ENCODE measurements around the gene DNMT3L.
"Not testable (repeated sequence)": the region's sequence is repeated elsewhere in the genome, so short reads cannot be mapped to it uniquely, and the experiment has no call there.

Gene DNMT3L

GRCh38 chr21:44275041-44275440, 13.3 kb upstream of the DNMT3L start:
- no peak for DNase-seq

DNA sequence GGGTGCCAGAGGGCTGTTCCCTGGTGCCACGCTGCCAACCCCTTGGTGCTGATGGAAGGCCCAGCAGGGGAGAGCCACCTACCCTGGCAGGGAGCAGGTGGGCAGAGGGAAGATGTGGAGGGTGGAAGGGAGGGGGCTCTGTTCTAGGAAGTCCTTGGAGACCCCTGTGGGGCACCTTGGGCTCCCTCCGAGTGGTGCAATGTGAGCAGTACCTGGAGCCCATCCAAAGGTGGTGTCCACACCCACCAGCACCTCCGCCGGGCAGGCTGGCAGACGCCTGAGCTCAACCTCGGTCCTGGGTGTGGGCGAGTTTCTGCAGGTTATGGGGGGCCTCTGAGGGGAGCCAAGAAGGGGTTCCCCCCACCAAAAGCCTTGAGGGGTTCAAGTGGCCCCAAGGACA, 11.3 kb upstream of the DNMT3L start:
- DNase-seq, result no peak

- DNase-seq, result no peak
Observed at GRCh38 chr21:44272284-44272858, 10.7 kb upstream of the DNMT3L start.

DNA sequence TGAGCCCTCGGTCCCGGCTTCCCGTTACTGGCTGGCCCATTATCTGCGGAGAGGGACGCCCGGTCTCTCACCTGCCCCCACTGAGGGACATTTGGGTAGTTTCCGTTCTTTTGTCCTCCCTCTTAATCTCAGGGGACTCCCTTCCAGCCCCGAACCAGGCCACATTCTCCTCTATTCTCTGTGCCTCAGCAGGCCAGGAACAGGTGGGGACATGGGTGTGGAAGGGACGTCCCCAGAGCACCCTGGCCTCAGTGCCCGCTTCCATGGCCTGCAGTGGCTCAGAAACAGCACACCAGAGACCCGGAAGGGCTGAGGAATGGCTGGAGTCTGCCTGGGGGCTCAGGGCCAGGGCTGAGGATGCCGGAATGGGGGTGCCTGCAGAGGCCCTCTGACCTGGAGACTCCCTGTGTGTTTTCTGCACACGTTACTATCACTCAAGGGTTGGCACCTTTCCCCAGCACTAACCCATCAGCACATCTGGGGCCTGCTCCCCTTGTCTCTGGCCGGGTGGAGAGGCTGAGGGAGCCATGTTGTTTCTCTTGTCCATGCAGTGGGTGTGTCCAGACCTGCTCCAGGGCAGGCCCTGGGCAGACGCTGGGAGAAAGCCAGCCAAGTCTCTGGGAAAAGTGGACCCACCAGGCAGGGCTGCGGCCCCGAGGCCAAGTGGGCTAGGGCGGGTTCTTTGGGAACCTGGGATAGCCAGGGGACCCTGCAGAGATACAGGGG, 10.0 kb upstream of the DNMT3L start:
- DNase-seq, result no peak

- no peak for DNase-seq
Observed at GRCh38 chr21:44269090-44269489, 7.4 kb upstream of the DNMT3L start.

- no peak for DNase-seq
Observed at GRCh38 chr21:44267655-44268142, 6.0 kb upstream of the DNMT3L start.

- DNase-seq, result no peak
Observed at GRCh38 chr21:44265734-44266270, 4.1 kb upstream of the DNMT3L start.

DNA sequence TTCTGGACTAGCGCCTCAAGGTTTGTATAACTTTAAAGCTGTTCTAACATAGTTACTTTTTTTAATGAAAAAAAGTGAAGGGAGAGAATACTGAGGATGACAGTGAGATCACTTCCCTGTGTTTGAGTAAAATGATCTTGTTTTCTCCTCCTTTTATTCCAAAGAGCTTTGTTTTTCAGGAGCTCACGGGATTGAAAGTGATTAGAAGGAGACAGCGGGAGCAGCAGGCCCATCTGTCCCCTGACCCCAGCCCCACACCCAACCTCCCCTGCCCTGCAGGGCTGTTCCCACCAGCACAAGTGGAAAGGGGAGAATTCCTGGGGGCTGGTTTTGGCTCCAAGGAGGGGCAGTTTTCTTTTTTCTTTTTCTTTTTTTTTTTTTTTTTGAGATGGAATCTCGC, 2.1 kb upstream of the DNMT3L start:
- no peak for DNase-seq

GRCh38 chr21:44263221-44263760, 1.6 kb upstream of the DNMT3L start:
- DNase-seq, result no peak

- no peak for DNase-seq
Observed at GRCh38 chr21:44262338-44263056, 800 bp upstream of the DNMT3L start.

GRCh38 chr21:44260791-44261631, 686 bp downstream of the DNMT3L start:
- DNase-seq, result no peak

DNA sequence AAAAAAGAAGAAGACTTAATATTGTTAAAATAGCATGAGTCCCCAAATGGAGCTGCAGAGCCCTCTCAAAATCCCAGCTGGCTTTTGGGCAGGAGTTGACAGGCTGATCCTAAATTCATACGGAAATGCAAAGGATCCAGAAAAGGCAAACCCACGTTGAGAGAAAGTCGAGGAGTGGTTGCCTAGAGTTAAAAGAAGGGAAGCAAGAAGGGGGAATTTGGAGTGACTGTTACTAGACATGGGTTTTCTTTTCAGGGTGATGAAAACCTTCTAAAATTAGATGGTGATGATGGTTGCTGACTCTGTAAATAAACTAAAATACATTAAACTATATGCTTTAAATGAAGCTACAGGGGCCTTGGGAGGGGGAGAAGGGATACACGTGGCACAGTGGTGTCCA, 1.6 kb downstream of the DNMT3L start:
- DNase-seq, result no peak

GRCh38 chr21:44259082-44259705, 2.5 kb downstream of the DNMT3L start:
- no peak for DNase-seq

GRCh38 chr21:44258056-44258725, 3.5 kb downstream of the DNMT3L start:
- no peak for DNase-seq

GRCh38 chr21:44255511-44255981, 6.2 kb downstream of the DNMT3L start:
- DNase-seq, result no peak

GRCh38 chr21:44253832-44254710, 7.6 kb downstream of the DNMT3L start:
- DNase-seq, result no peak

DNA sequence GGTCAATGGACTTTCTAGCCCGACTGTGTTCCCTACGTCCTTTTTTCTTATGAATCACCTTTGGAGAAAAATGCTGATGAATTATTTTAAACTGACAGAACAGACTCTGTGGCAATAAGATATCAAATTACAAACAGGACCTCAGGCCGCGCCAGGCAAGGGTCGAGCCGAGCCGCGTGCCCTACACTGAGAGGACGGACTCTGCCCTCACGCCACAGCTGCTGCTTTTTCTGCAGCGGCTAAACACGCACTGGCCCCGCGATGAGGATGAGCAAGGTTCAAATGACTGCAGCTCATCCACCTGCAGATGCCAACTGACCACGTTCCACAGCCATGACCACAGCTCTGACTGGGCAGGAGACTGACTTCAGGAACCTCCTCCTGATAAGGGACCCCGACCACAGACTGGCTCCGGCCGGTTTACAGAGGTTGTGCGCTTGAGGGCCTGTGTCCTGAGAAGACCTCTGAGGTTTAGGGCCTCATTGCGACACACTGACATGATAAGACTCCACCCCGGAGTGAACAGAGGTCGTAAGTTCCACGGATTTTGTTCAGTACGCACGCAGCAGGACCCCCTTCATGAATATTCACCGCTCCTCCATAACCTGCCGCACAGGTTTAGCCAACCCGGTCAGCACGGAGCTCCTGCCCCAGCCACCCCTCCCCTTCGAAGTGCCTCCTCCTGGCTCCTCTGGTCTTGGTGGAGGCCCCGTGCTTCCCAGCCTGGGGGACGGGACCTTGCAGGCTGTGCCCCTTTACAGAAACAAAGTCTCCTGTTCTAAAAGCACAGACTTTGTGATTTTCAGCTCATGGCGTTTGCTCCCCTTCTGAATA, 12.3 kb downstream of the DNMT3L start:
- not testable (repeated sequence) for DNase-seq

- not testable (repeated sequence) for DNase-seq
Observed at GRCh38 chr21:44247904-44248303, 13.8 kb downstream of the DNMT3L start.

GRCh38 chr21:44243980-44244379, 17.7 kb downstream of the DNMT3L start:
- DNase-seq, result not testable (repeated sequence)

All from SHP77 treated with DMSO at 0.1 percent for 48 hours (cell line).